SHP77 (cell line): ENCODE results near the gene XCR1.

Experiments
- DNase-seq, 2 experiments: peaks; one replicate each; lab custom pipeline; 2025; lab: John Stamatoyannopoulos, UW

The XCR1 gene

DNA sequence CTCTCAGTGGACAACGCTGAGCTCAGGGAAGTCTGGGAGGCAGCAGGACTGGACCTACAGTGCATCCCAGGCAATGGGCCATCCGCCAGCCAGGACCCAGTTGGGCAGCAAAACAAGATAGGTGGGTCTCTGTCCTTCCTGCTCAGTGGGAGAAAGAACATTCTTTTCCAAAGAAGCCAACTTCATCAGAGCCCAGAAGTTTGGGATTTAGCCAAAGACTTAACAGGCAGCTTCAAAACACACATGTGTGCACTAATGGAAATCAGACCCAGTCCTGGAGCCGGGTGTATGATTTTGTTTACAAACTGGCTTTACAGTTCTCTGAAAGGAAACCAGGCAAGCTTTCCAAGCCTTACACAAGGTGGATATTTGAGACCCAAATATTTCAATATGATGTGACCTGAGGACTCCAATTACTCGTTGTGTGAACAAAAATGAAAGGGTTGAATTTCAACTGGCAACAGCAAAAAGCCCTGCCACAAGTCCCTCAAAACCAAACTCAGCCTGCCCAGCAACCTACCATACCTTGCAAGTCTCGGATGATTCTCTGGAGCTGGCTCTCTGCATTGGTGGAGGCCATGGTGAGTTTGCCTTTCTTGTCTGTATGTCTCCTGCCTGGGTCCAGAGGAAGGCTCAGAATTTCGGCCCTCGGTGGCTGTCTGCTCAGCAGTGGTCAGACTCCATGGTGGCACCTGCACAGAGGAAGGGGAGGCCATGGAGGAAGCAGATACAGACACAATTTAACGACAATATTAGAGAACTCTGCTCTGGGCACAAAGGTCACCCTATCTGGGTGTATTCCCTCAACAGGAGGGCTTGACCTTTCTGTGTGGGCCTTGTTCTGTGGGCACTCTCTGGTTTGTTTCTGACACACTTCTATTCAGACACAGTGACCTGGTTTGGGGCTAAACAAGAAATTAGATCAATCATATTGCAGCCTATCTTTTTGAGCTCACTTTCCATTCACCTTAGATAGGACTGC is 42.7 kb downstream of the XCR1 start:
- DNase-seq = no peak

GRCh38 chr3:45983770-45984169 is 43.5 kb downstream of the XCR1 start:
- DNase-seq = no peak

DNA sequence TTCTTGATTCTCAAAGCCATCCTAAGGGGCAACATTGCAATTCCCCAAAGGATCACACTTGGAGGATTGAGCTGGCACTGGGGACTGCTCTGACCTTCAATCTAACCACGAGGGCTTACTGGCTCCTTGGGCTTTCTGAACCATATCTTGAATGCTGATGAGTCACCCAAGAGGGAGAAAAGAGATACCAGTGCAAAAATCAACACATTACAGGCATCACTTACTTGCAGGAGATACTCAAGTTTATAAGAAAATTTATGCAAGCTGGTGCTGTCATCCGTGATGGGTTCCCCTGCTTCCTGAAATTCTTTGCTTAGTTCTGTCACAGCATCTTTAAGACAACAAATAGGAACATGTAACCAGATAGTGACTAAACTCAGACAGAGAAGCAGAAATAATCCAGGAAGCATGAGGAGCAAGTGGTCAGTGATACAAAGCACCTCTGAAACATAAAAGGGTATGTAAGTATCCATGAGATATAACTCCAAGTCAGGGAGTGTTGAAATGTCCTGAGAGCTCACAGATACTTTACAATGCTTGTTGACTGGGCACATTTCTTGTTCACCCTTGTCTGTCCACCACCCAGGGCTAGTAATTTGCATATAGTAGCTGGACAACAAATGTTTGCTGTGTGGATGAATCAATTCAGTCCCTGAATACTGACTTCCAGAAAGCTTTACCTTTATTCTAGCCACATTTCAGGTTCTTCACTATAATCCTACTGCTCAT is 45.8 kb downstream of the XCR1 start:
- DNase-seq = no peak

- DNase-seq = no peak
Measured at GRCh38 chr3:45980819-45981218, 46.5 kb downstream of the XCR1 start.

DNA sequence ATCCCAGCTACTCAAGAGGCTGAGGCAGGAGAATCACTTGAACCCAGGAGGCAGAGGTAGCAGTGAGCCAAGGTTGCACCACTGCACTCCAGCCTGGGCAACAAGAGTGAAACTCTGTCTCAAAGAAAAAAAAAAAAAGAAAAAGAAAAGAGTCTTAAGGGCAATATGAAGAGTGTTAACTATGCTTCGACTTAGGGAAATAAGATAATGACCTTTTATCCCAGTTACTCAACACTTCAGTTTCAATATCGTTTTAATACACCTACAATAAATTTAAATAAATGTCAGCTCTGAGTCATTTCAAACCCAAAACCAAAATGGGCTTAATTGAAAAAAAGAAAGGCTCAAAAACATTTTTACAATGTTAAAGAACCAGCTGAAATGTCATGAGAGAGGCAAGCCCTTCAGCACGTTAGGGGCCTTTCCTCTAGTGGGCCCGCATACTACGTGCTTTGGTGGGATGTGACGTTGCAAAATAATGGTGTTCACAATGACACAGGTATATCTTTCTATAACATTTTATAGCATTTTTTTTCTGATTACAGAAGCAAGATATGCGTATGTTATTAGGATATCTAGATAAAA is 47.0 kb downstream of the XCR1 start:
- DNase-seq = no peak

- DNase-seq = no peak
Measured at GRCh38 chr3:45979378-45979777, 47.9 kb downstream of the XCR1 start.

GRCh38 chr3:45978006-45978761 is 49.1 kb downstream of the XCR1 start:
- DNase-seq = peak; percentile 69 to 81

GRCh38 chr3:45976191-45977091 is 50.8 kb downstream of the XCR1 start:
- DNase-seq = no peak

GRCh38 chr3:45975686-45976085 is 51.6 kb downstream of the XCR1 start:
- DNase-seq = no peak

DNA sequence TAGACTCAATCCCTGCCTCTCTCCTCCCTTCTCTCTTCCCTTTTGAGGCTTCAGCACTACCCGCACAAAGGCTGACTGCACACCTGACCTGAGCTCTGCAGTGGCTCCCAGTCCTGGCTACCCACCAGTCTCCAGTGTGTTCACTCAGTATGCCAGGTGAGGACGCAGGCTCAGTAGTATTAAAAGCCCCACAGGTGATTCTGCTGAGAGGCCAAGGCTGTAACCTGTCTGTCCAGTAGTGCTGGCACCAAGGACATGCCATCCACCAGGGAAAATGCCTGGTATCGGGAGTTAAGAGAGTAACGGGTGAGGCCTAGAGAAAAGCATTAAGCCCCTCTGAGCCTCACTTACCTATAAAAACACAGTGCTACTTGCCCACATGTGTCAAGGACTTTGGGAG is 52.6 kb downstream of the XCR1 start:
- no peak for DNase-seq

- DNase-seq = no peak
Measured at GRCh38 chr3:45972534-45973402, 54.5 kb downstream of the XCR1 start.

GRCh38 chr3:45969953-45970352 is 57.3 kb downstream of the XCR1 start:
- DNase-seq = no peak

- no peak for DNase-seq
Measured at GRCh38 chr3:45969116-45969515, 58.2 kb downstream of the XCR1 start.

GRCh38 chr3:45968706-45969105 is 58.6 kb downstream of the XCR1 start:
- DNase-seq = no peak

- no peak for DNase-seq
Measured at GRCh38 chr3:45968149-45968548, 59.1 kb downstream of the XCR1 start.

DNA sequence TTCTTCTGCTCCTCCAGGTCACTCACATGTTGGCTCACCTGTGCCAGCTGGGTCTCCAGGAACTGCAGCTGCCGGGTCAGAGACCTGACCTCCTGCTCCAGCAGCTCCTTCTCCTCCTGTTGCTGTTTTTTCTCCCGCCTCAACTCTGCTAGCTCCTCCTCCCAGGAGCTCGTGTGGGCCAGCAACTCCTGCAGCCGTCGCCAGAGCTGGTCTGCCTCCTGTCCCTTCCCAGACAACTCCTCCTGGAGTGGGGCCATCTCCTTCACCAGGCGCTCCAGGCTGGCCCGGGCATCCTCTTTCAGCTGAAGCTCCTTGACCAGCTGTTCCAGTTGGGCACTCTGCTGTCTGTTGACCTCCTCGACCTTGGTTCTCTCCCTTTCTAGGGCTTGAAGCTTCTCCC is 59.6 kb downstream of the XCR1 start:
- DNase-seq = no peak
